H9 (cell line): ENCODE results near the gene OR4C6. TPM values are rescaled to one million over a fixed set of nuclear protein-coding genes. Genes with fewer than 3 reads are reported as not detected.

Source experiments
- DNase-seq: peaks from one replicate; pipeline ENCODE4 v3.0.0-alpha.2; 2017
- H2AFZ ChIP-seq: one replicate; pipeline ENCODE4 v1.6.1; 2013; ENCODE audit warnings: mild to moderate bottlenecking, low read length, control low read depth, moderate library complexity
- H2AK5ac ChIP-seq: 2 replicates; pipeline ENCODE4 v1.6.1; 2013; ENCODE audit warnings: low read length, control low read depth, mixed read lengths; ENCODE audit not compliant: insufficient read length
- H2BK120ac ChIP-seq: one replicate; pipeline ENCODE4 v1.6.1; 2013; ENCODE audit warnings: low read depth, mild to moderate bottlenecking, low read length, control low read depth, inconsistent platforms; ENCODE audit not compliant: poor library complexity, severe bottlenecking
- H2BK12ac ChIP-seq: 2 replicates; pipeline ENCODE4 v1.6.1; 2013; ENCODE audit warnings: low read length, control low read depth, mixed read lengths, low read depth; ENCODE audit not compliant: insufficient read length
- H2BK15ac ChIP-seq: 2 replicates; pipeline ENCODE4 v1.6.1; 2013; ENCODE audit warnings: low read depth, low read length, control low read depth
- H2BK20ac ChIP-seq: one replicate; pipeline ENCODE4 v1.6.1; 2013; ENCODE audit warnings: low read depth, mild to moderate bottlenecking, low read length, control low read depth, inconsistent platforms; ENCODE audit not compliant: poor library complexity, severe bottlenecking
- H2BK5ac ChIP-seq: 2 replicates; pipeline ENCODE4 v1.6.1; 2013; ENCODE audit warnings: low read length, control low read depth, mixed read lengths; ENCODE audit not compliant: insufficient read length
- H3K14ac ChIP-seq: 2 replicates; pipeline ENCODE4 v1.6.1; 2013; ENCODE audit warnings: low read length, control low read depth; ENCODE audit not compliant: insufficient read depth
- H3K18ac ChIP-seq: 2 replicates; pipeline ENCODE4 v1.6.1; 2013; ENCODE audit warnings: low read depth, mild to moderate bottlenecking, mixed read lengths, low read length, control low read depth; ENCODE audit not compliant: insufficient read length
- H3K23ac ChIP-seq: 2 replicates; pipeline ENCODE4 v1.6.1; 2013; ENCODE audit warnings: low read length, control low read depth, mixed read lengths, low read depth; ENCODE audit not compliant: insufficient read length
- H3K23me2 ChIP-seq: 2 replicates; pipeline ENCODE4 v1.6.1; 2013; ENCODE audit warnings: low read depth, mild to moderate bottlenecking, mixed read lengths, low read length, control low read depth; ENCODE audit not compliant: insufficient read length, poor library complexity, severe bottlenecking
- H3K27ac ChIP-seq: 2 replicates; pipeline ENCODE4 v1.5.1; 2013; ENCODE audit warnings: low read length, control low read depth, mixed read lengths, low read depth; ENCODE audit not compliant: insufficient read length
- H3K27me3 ChIP-seq: 2 replicates; pipeline ENCODE4 v1.6.1; 2013; ENCODE audit warnings: low read length, control low read depth, inconsistent platforms; ENCODE audit not compliant: insufficient read depth
- H3K4ac ChIP-seq: 2 replicates; pipeline ENCODE4 v1.6.1; 2013; ENCODE audit warnings: low read depth, mild to moderate bottlenecking, control low read depth, inconsistent platforms, low read length, moderate library complexity
- H3K4me1 ChIP-seq: 2 replicates; pipeline ENCODE4 v1.6.1; 2013; ENCODE audit warnings: low read length, control low read depth, inconsistent platforms; ENCODE audit not compliant: insufficient read depth
- H3K4me2 ChIP-seq: 2 replicates; pipeline ENCODE4 v1.6.1; 2013; ENCODE audit warnings: low read length, control low read depth, mixed read lengths; ENCODE audit not compliant: insufficient read length, insufficient read depth
- H3K56ac ChIP-seq: 2 replicates; pipeline ENCODE4 v1.6.1; 2013; ENCODE audit warnings: low read depth, mild to moderate bottlenecking, mixed read lengths, low read length, control low read depth; ENCODE audit not compliant: insufficient read length
- H3K79me1 ChIP-seq: 2 replicates; pipeline ENCODE4 v1.6.1; 2013; ENCODE audit warnings: low read depth, mild to moderate bottlenecking, moderate library complexity, low read length, control low read depth, inconsistent platforms; ENCODE audit not compliant: insufficient read depth, poor library complexity, severe bottlenecking
- H3K79me2 ChIP-seq: 2 replicates; pipeline ENCODE4 v1.6.1; 2013; ENCODE audit warnings: low read length, control low read depth, inconsistent platforms; ENCODE audit not compliant: insufficient read depth
- H3K9ac ChIP-seq: 2 replicates; pipeline ENCODE4 v1.6.1; 2013; ENCODE audit warnings: low read length, control low read depth, mixed read lengths; ENCODE audit not compliant: insufficient read length; ENCODE audit errors: extremely low read depth
- H3K9me3 ChIP-seq: one replicate; pipeline ENCODE4 v1.6.1; 2013; ENCODE audit warnings: low read depth, low read length, inconsistent platforms; ENCODE audit not compliant: control insufficient read depth
- H3T11ph ChIP-seq: one replicate; pipeline ENCODE4 v1.6.1; 2013; ENCODE audit warnings: mild to moderate bottlenecking, low read length, control low read depth, inconsistent platforms
- H4K20me1 ChIP-seq: one replicate; pipeline ENCODE4 v1.6.1; 2013; ENCODE audit not compliant: control insufficient read depth, insufficient read length, insufficient read depth
- H4K5ac ChIP-seq: 2 replicates; pipeline ENCODE4 v1.6.1; 2013; ENCODE audit warnings: low read depth, mild to moderate bottlenecking, mixed read lengths, low read length, control low read depth; ENCODE audit not compliant: insufficient read length
- H4K8ac ChIP-seq: replicated peaks from 2 replicates; pipeline ENCODE4 v1.6.1; 2013; ENCODE audit warnings: low read length, control low read depth, mixed read lengths, low read depth; ENCODE audit not compliant: insufficient read length
- H4K91ac ChIP-seq: 2 replicates; pipeline ENCODE4 v1.6.1; 2013; ENCODE audit warnings: low read depth, mild to moderate bottlenecking, moderate library complexity, mixed read lengths, low read length, control low read depth; ENCODE audit not compliant: insufficient read length
- H3K27ac Mint-ChIP-seq, 3 experiments: 2 replicates in 2 of 3; 3 replicates in 1 of 3; pipeline ENCODE4 v1.8.0; 2020 to 2021; ENCODE audit warnings: mixed read lengths in 3 of 3, mild to moderate bottlenecking in 1 of 3, moderate library complexity in 1 of 3
- H3K27me3 Mint-ChIP-seq: 2 replicates; pipeline ENCODE4 v1.8.0; 2021; ENCODE audit warnings: low read depth, mild to moderate bottlenecking, moderate library complexity, mixed read lengths
- H3K36me3 Mint-ChIP-seq, 3 experiments: 2 replicates in 2 of 3; 3 replicates in 1 of 3; pipeline ENCODE4 v1.8.0; 2020 to 2021; ENCODE audit warnings: low read depth in 3 of 3, mixed read lengths in 3 of 3; ENCODE audit not compliant: insufficient read depth in 1 of 3
- H3K4me1 Mint-ChIP-seq, 2 experiments: 2 replicates each; pipeline ENCODE4 v1.8.0; 2020; ENCODE audit warnings: mixed read lengths in 2 of 2
- H3K4me3 Mint-ChIP-seq, 2 experiments: 2 replicates in 1 of 2; 3 replicates in 1 of 2; pipeline ENCODE4 v1.8.0; 2020 to 2021; ENCODE audit warnings: mild to moderate bottlenecking in 2 of 2, mixed read lengths in 2 of 2, moderate library complexity in 1 of 2
- H3K9me3 Mint-ChIP-seq, 2 experiments: 2 replicates in 1 of 2; 3 replicates in 1 of 2; pipeline ENCODE4 v1.8.0; 2020; ENCODE audit warnings: mild to moderate bottlenecking in 2 of 2, mixed read lengths in 2 of 2, moderate library complexity in 1 of 2
- CTCF ChIP-seq: fragments of 200-600 bp; sonication (generic); conservative IDR thresholded peaks from 3 replicates; pipeline ENCODE4 v1.8.0; 2021; ENCODE audit warnings: antibody characterized with exemption, mild to moderate bottlenecking
- WGBS: extraction: QIAGEN DNeasy Blood & Tissue Kit; methylation state at CpG from one replicate; pipeline ENCODE4 v1.1.7; 2013; ENCODE audit warnings: missing lambda C conversion rate, low lambda C conversion rate, mixed read lengths; ENCODE audit not compliant: insufficient read length; ENCODE audit errors: extremely low coverage; 5-methylcytosine and 5-hydroxymethylcytosine counted together
- total RNA-seq: library from RNA; stranded (reverse); gene quantifications from 2 replicates; pipeline ENCODE4 v1.2.1, GENCODE V29; 2021

Gene OR4C6
- total RNA-seq, 1 experiment from 2014 or later, result not detected

GRCh38 chr11:55652560-55652959, 9.4 kb upstream of the OR4C6 start:
- H3T11ph ChIP-seq, result no peak overlapping the region
- H3K23ac ChIP-seq, result no peak overlapping the region
- H2BK5ac ChIP-seq, result no peak overlapping the region
- no peak overlapping the region for H3K4me2 ChIP-seq
- H4K5ac ChIP-seq, result no peak overlapping the region
- H3K14ac ChIP-seq, result no peak overlapping the region
- H3K9ac ChIP-seq, result no peak overlapping the region
- no peak overlapping the region for H3K4me3 Mint-ChIP-seq
- no peaks in the 10 kb centered on the region for H3K4me1 Mint-ChIP-seq
- H3K18ac ChIP-seq, result no peak overlapping the region
- H2AFZ ChIP-seq, result no peak overlapping the region
- peaks cover 52% of the 10 kb centered on the region for H3K9me3 ChIP-seq
- H3K79me1 ChIP-seq, result no peaks in the 10 kb centered on the region
- no peak overlapping the region for H2BK20ac ChIP-seq
- H4K20me1 ChIP-seq, result no peaks in the 10 kb centered on the region
- no peak overlapping the region for H3K27ac ChIP-seq
- no peak overlapping the region for H3K4ac ChIP-seq
- no peak overlapping the region for H3K56ac ChIP-seq
- no peak for DNase-seq
- H2BK12ac ChIP-seq, result no peak overlapping the region
- H3K27me3 ChIP-seq, result no peaks in the 10 kb centered on the region
- no peak overlapping the region for H4K8ac ChIP-seq
- no peak for TF ChIP-seq CTCF
- no peak overlapping the region for H4K91ac ChIP-seq
- H3K4me1 ChIP-seq, result no peaks in the 10 kb centered on the region
- H2BK15ac ChIP-seq, result no peak overlapping the region
- no peaks in the 10 kb centered on the region for H3K23me2 ChIP-seq
- no CpG with 5 or more reads among the region's 1 CpG for WGBS
- H3K27me3 Mint-ChIP-seq, result no peaks in the 10 kb centered on the region
- H3K36me3 Mint-ChIP-seq, result peaks cover 0 to 3% (median 0%) of the 10 kb centered on the region in 3 experiments; a peak in 2 of 7 replicates
- no peak overlapping the region for H2AK5ac ChIP-seq
- H3K79me2 ChIP-seq, result no peaks in the 10 kb centered on the region
- peaks cover 53 to 65% of the 10 kb centered on the region in 2 experiments for H3K9me3 Mint-ChIP-seq
- H2BK120ac ChIP-seq, result no peak overlapping the region
- H3K27ac Mint-ChIP-seq, result no peak overlapping the region
